Hepatocyte (in vitro differentiated cells): ENCODE results near the gene ANOS1. TPM values are rescaled to one million over a fixed set of nuclear protein-coding genes. Genes with fewer than 3 reads are reported as not detected.
"Not testable (repeated sequence)": the region's sequence is repeated elsewhere in the genome, so short reads cannot be mapped to it uniquely, and the experiment has no call there.

ENCODE experiments used
- DNase-seq: peaks from one replicate; pipeline ENCODE4 v3.0.0-alpha.2; 2016; ENCODE audit warnings: low spot score
- H2AFZ ChIP-seq: fragments of 200-600 bp; sonication (generic); 2 replicates; pipeline ENCODE4 v1.6.0; 2016; ENCODE audit warnings: antibody characterized with exemption, mild to moderate bottlenecking
- H3K27ac ChIP-seq: fragments of 200-600 bp; sonication (generic); 2 replicates; pipeline ENCODE4 v1.5.1; 2016; ENCODE audit warnings: mild to moderate bottlenecking
- H3K27me3 ChIP-seq: fragments of 200-600 bp; sonication (generic); 2 replicates; pipeline ENCODE4 v1.6.1; 2016
- H3K36me3 ChIP-seq: fragments of 200-600 bp; sonication (generic); replicated peaks from 2 replicates; pipeline ENCODE4 v1.5.1; 2016; ENCODE audit warnings: low read depth; ENCODE audit not compliant: insufficient read depth
- H3K4me1 ChIP-seq: fragments of 200-600 bp; sonication (generic); 2 replicates; pipeline ENCODE4 v1.5.1; 2016; ENCODE audit warnings: mild to moderate bottlenecking, moderate library complexity; ENCODE audit not compliant: insufficient read depth
- H3K4me2 ChIP-seq: fragments of 200-600 bp; sonication (generic); 2 replicates; pipeline ENCODE4 v1.6.0; 2016
- H3K4me3 ChIP-seq: fragments of 200-600 bp; sonication (generic); 2 replicates; pipeline ENCODE4 v1.5.1; 2016; ENCODE audit warnings: mild to moderate bottlenecking
- H3K79me2 ChIP-seq: fragments of 200-600 bp; sonication (generic); 2 replicates; pipeline ENCODE4 v1.6.0; 2017; ENCODE audit warnings: mild to moderate bottlenecking
- H3K9me2 ChIP-seq: fragments of 200-600 bp; sonication (generic); replicated peaks from 2 replicates; pipeline ENCODE4 v1.6.0; 2017; ENCODE audit warnings: mild to moderate bottlenecking; ENCODE audit not compliant: insufficient read depth
- H3K9me3 ChIP-seq: fragments of 200-600 bp; sonication (generic); 2 replicates; pipeline ENCODE4 v1.5.1; 2016; ENCODE audit warnings: low read depth, mild to moderate bottlenecking
- H4K20me1 ChIP-seq: fragments of 200-600 bp; sonication (generic); 2 replicates; pipeline ENCODE4 v1.6.0; 2016; ENCODE audit warnings: mild to moderate bottlenecking; ENCODE audit not compliant: insufficient read depth, poor library complexity, severe bottlenecking
- CTCF ChIP-seq: fragments of 200-600 bp; sonication (generic); IDR thresholded peaks from 2 replicates; pipeline ENCODE4 v1.5.1; 2016; ENCODE audit warnings: antibody characterized with exemption, mild to moderate bottlenecking; ENCODE audit not compliant: poor library complexity
- EZH2 ChIP-seq: fragments of 200-600 bp; sonication (generic); IDR thresholded peaks from 2 replicates; pipeline ENCODE4 v1.6.1; 2016; ENCODE audit warnings: antibody characterized with exemption, mild to moderate bottlenecking, borderline replicate concordance
- EZH2phosphoT487 ChIP-seq: fragments of 200-600 bp; sonication (generic); IDR thresholded peaks from one replicate; pipeline ENCODE4 v1.6.1; 2018; ENCODE audit warnings: antibody characterized with exemption, mild to moderate bottlenecking, low read depth, moderate library complexity; ENCODE audit not compliant: unreplicated experiment, severe bottlenecking
- WGBS: methylation state at CpG from one replicate; pipeline ENCODE4 v1.1.6; 2016; ENCODE audit warnings: low lambda C conversion rate; ENCODE audit errors: missing lambda C conversion rate; 5-methylcytosine and 5-hydroxymethylcytosine counted together
- polyA plus RNA-seq: library from polyadenylated mRNA; unstranded; fragments of >200 nt; fragmentation: Nextera tagmentation; extraction: Ambion mirVana; gene quantifications from 2 replicates; pipeline ENCODE4 v1.2.1, GENCODE V29; 2016
- total RNA-seq: library from RNA; depleted of rRNA; stranded (reverse); fragments of >200 nt; gene quantifications from 2 replicates; pipeline ENCODE4 v1.2.3, GENCODE V29; 2014

Gene ANOS1
- total and polyA plus RNA-seq, 2 experiments from 2014 or later = 3.1 to 6.4 TPM

GRCh38 chrX:8520178-8520577 lies 211.8 kb downstream of the ANOS1 start:
- Histone ChIP-seq H3K9me2 (no peaks in the 10 kb centered on the region), H3K27ac (no peak overlapping the region), H3K79me2 (no peaks in the 10 kb centered on the region), H3K27me3 (no peaks in the 10 kb centered on the region), H3K36me3 (no peaks in the 10 kb centered on the region), H3K4me2 (no peak overlapping the region), H3K9me3 (no peaks in the 10 kb centered on the region), H4K20me1 (no peaks in the 10 kb centered on the region), H2AFZ (no peak overlapping the region), H3K4me3 (no peak overlapping the region), H3K4me1 (no peaks in the 10 kb centered on the region)
- TF ChIP-seq CTCF (no peak), EZH2 (no peak)
- WGBS = 55% methylated on average over 3 of the region's 3 CpGs
- no peak for DNase-seq

GRCh38 chrX:8504451-8504850 lies 227.5 kb downstream of the ANOS1 start:
- peak; percentile 15 for DNase-seq
- H3K4me2 ChIP-seq = no peak overlapping the region
- no peaks in the 10 kb centered on the region for H3K27me3 ChIP-seq
- no peak overlapping the region for H3K27ac ChIP-seq
- no peak overlapping the region for H2AFZ ChIP-seq
- no peak for TF ChIP-seq EZH2phosphoT487
- no peak for TF ChIP-seq EZH2
- no peak for TF ChIP-seq CTCF
- H3K9me3 ChIP-seq = no peaks in the 10 kb centered on the region
- H3K36me3 ChIP-seq = no peaks in the 10 kb centered on the region
- WGBS = 53% methylated on average over 6 of the region's 6 CpGs
- no peaks in the 10 kb centered on the region for H4K20me1 ChIP-seq
- no peak overlapping the region for H3K4me3 ChIP-seq
- H3K79me2 ChIP-seq = no peaks in the 10 kb centered on the region
- H3K4me1 ChIP-seq = no peaks in the 10 kb centered on the region
- no peaks in the 10 kb centered on the region for H3K9me2 ChIP-seq

GRCh38 chrX:8502101-8502500 lies 229.8 kb downstream of the ANOS1 start:
- not testable (repeated sequence) for H3K27me3 ChIP-seq, H3K4me1 ChIP-seq, H3K27ac ChIP-seq, H2AFZ ChIP-seq, H3K9me3 ChIP-seq, H3K79me2 ChIP-seq, H3K36me3 ChIP-seq, H4K20me1 ChIP-seq, DNase-seq, H3K4me3 ChIP-seq, H3K4me2 ChIP-seq, H3K9me2 ChIP-seq
- 92% methylated on average over 18 of the region's 21 CpGs for WGBS

- Histone ChIP-seq H3K4me1 (no peaks in the 10 kb centered on the region), H3K9me2 (no peaks in the 10 kb centered on the region), H3K36me3 (no peaks in the 10 kb centered on the region), H3K27ac (no peak overlapping the region), H3K79me2 (no peaks in the 10 kb centered on the region), H3K4me2 (no peak overlapping the region), H3K9me3 (no peaks in the 10 kb centered on the region), H2AFZ (no peak overlapping the region), H3K4me3 (no peak overlapping the region), H4K20me1 (no peaks in the 10 kb centered on the region), H3K27me3 (no peaks in the 10 kb centered on the region)
- TF ChIP-seq CTCF (no peak), EZH2phosphoT487 (no peak), EZH2 (no peak)
- 85% methylated on average over 4 of the region's 4 CpGs for WGBS
- no peak for DNase-seq
Measured at GRCh38 chrX:8500203-8500602, 231.7 kb downstream of the ANOS1 start.

- DNase-seq, H3K9me2 ChIP-seq, H3K27me3 ChIP-seq, H3K9me3 ChIP-seq, H3K4me1 ChIP-seq, H3K79me2 ChIP-seq, H3K36me3 ChIP-seq, H2AFZ ChIP-seq, H4K20me1 ChIP-seq, H3K4me3 ChIP-seq, H3K27ac ChIP-seq, H3K4me2 ChIP-seq: not testable (repeated sequence)
- 67% methylated on average over 4 of the region's 4 CpGs for WGBS
Measured at GRCh38 chrX:8495036-8495435, 236.9 kb downstream of the ANOS1 start.
